NB4 (cell line): ENCODE measurements around the gene CMSS1.

Experiments used
- DNase-seq: peaks from one replicate; pipeline ENCODE4 v3.0.0; 2010; ENCODE audit warnings: low read depth
- H3K4me3 ChIP-seq: one replicate; pipeline ENCODE4 v1.5.1; 2011; ENCODE audit warnings: mild to moderate bottlenecking, low read depth, low read length, moderate library complexity
- MYC ChIP-seq: IDR thresholded peaks from 2 replicates; pipeline ENCODE4 v1.6.1; 2011; ENCODE audit warnings: low read depth, low read length
- POLR2A ChIP-seq: IDR thresholded peaks from 2 replicates; pipeline ENCODE4 v1.6.1; 2011; ENCODE audit warnings: mild to moderate bottlenecking; ENCODE audit not compliant: insufficient read length; ENCODE audit errors: extremely low read depth
- TF ChIP-seq, protein P1 (sequence below): IDR thresholded peaks from 2 replicates; pipeline ENCODE4 v1.6.1; 2011; ENCODE audit warnings: low read depth, low read length
- TF ChIP-seq, protein P2 (sequence below): IDR thresholded peaks from one replicate; pipeline ENCODE4 v1.5.1; 2012; ENCODE audit warnings: low read depth, low read length

CMSS1 gene

DNA sequence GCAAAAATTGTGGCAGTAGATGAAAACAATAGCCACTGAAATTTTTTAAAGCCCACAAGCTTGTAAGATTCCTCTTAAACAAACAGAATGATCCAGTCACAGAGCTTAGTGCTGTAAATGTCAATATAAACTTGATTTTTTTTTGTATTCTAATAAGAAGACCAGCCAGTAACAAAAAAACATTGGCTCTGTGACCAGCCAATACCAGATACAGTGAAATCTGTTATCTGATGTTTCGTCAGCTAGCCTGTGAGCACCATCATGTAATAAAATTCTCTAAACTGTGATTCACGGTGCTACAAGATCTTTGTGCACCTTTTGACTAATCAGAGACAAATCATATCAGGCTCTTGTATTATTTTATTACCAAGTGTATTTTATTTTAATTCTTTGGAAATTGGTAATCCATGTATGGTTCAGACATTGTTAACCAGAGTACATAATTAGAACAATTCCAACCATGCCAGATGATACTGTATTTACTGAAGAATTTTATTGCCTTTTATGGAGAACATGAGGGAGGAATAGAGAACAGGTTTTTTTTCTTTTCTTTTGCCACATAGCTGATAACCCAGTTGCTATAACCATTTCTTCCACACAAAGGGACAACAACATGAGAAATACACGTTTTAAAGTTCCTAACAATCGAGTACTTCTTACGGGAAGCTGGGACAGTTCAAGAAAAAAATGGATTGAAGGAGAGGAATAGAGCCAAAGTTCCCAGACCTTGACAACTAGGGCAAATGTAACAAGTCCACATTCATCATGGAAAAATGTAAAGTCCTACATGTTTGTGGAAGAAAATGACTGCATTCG lies 224.7 kb downstream of the CMSS1 start:
- H3K4me3 ChIP-seq: no peak overlapping the region
- no peak for DNase-seq

GRCh38 chr3:100043271-100043670 lies 225.6 kb downstream of the CMSS1 start:
- no peak overlapping the region for H3K4me3 ChIP-seq
- TF ChIP-seq MYC (no peak), POLR2A (no peak)
- TF ChIP-seq, protein P1, sequence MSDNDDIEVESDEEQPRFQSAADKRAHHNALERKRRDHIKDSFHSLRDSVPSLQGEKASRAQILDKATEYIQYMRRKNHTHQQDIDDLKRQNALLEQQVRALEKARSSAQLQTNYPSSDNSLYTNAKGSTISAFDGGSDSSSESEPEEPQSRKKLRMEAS: no peak
- TF ChIP-seq, protein P2, sequence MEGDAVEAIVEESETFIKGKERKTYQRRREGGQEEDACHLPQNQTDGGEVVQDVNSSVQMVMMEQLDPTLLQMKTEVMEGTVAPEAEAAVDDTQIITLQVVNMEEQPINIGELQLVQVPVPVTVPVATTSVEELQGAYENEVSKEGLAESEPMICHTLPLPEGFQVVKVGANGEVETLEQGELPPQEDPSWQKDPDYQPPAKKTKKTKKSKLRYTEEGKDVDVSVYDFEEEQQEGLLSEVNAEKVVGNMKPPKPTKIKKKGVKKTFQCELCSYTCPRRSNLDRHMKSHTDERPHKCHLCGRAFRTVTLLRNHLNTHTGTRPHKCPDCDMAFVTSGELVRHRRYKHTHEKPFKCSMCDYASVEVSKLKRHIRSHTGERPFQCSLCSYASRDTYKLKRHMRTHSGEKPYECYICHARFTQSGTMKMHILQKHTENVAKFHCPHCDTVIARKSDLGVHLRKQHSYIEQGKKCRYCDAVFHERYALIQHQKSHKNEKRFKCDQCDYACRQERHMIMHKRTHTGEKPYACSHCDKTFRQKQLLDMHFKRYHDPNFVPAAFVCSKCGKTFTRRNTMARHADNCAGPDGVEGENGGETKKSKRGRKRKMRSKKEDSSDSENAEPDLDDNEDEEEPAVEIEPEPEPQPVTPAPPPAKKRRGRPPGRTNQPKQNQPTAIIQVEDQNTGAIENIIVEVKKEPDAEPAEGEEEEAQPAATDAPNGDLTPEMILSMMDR: no peak
- DNase-seq: no peak

More for the DNA sequence above, 224.7 kb downstream of the CMSS1 start:
- TF ChIP-seq, protein P1: no peak
- no peak for TF ChIP-seq POLR2A

- peak; percentile 70 for DNase-seq
- H3K4me3 ChIP-seq: no peak overlapping the region
- TF ChIP-seq MYC (no peak), POLR2A (no peak)
- TF ChIP-seq, protein P2: no peak
- TF ChIP-seq, protein P1: no peak
These were observed 226.7 kb downstream of the CMSS1 start for GRCh38 chr3:100044369-100044768.

GRCh38 chr3:100045696-100046095 lies 228.0 kb downstream of the CMSS1 start:
- H3K4me3 ChIP-seq: no peak overlapping the region
- no peak for DNase-seq
- TF ChIP-seq, protein P2: no peak
- TF ChIP-seq POLR2A (no peak), MYC (no peak)
- TF ChIP-seq, protein P1: no peak

DNA sequence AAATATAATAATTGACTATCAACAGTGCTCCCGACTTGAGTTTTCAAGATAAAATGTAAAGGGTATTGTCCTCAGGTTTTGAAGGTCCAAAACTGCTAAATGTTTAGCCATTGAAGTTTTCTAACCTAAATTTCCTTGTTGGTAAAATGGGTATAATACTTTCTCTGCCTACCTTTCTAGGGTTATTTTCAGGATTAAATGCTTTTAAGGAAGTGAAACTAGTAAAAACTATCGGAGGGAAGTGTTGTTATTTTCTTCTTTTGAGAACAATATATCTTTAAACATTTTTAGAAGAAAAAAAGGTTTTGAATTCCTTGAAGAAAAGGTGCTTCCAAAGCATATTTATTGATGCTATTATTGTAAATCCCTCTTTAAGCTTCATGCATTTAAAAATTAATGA lies 229.3 kb downstream of the CMSS1 start:
- no peak for TF ChIP-seq MYC
- TF ChIP-seq, protein P1: no peak
- no peak for TF ChIP-seq POLR2A
- TF ChIP-seq, protein P2: no peak
- DNase-seq: no peak
- no peak overlapping the region for H3K4me3 ChIP-seq

DNA sequence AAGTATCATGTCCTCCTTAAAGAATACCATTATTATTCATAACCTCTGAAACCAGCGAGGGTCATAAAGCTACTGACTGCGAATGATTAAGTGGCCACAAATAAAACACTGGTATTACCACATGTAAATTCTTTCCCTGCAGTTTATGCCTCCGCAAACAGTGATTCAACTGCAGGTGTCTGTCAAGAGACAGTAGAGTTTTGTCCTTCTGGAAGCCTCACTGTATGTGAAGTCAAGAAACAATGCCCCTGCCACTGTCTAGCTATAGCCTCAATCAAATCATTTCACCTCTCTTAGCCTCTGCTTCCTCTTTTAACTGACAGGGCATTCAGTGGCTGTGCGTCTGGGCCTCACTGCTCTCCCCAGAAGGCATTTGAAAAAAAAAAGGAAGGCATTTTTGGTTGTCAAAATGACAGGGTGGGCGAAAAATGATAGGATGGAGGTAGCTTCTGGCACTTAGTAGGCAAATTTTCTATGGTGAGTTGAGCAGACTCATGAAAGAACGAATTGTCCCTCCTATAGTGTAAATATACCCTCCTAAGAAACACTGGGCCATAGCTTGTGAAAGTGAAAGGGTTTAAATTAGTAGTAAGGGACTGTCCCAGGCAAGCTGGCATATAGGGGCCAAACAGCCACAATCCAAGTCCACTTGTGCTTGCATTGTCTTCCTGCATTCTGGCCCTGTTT lies 229.9 kb downstream of the CMSS1 start:
- H3K4me3 ChIP-seq: no peak overlapping the region
- TF ChIP-seq MYC: no peak
- peak; percentile 43 for DNase-seq
